Endothelial cell of umbilical vein (primary cell): ENCODE measurements around the gene IGSF22.

ENCODE experiments used
- CTCF ChIP-seq, 2 donors: IDR thresholded peaks; 1 replicate in 1 of 2; 2 replicates in 1 of 2; pipeline ENCODE4 v1.5.1; 2011; ENCODE audit warnings: low read length in 2 of 2, mild to moderate bottlenecking in 2 of 2, moderate library complexity in 2 of 2, control low read depth in 1 of 2, inconsistent platforms in 1 of 2, low read depth in 1 of 2; ENCODE audit not compliant: insufficient read depth in 1 of 2; ENCODE audit errors: extremely low read depth in 1 of 2
- EZH2 ChIP-seq: IDR thresholded peaks from 2 replicates; pipeline ENCODE4 v1.6.1; 2012; ENCODE audit warnings: borderline replicate concordance, low read depth, mild to moderate bottlenecking, moderate library complexity, low read length, inconsistent platforms; ENCODE audit not compliant: severe bottlenecking
- POLR2A ChIP-seq: IDR thresholded peaks from 2 replicates; pipeline ENCODE4 v1.6.1; 2012; ENCODE audit warnings: low read depth, mild to moderate bottlenecking, control low read depth, low read length
- POLR2AphosphoS5 ChIP-seq: IDR thresholded peaks from 2 replicates; pipeline ENCODE4 v1.6.1; 2012; ENCODE audit warnings: low read depth, mild to moderate bottlenecking, control low read depth, low read length, moderate library complexity; ENCODE audit not compliant: insufficient read depth
- TF ChIP-seq, protein P1 (sequence below): IDR thresholded peaks from 2 replicates; pipeline ENCODE4 v1.6.1; 2011; ENCODE audit not compliant: insufficient read depth, insufficient read length

DNA sequence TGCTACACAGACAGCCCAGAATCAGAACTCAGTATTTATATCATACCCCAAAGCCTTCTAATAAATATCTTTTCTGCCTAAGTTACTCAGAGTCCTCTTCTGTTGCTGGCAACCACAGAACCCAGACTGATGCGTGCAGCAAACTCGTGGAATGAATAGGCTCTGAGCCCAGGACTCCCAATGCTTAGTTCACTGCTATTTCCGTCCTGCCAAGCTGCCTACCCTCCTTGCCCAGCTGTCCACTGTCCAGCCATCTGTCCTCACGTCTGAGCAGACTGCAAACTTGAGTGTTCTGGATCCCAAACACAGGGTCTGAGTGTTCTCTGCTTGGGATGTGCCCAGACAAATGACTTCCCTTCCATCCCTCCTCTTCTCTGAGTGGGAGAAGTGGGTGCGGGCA is 46.2 kb upstream of the IGSF22 start:
- no peak for TF ChIP-seq POLR2A
- no peak for TF ChIP-seq CTCF (IDR thresholded peaks at IDR 0.05; ENCODE audit: extremely low read depth in 1 of 2, insufficient read depth in 1 of 2, low read depth in 1 of 2, low read length in 2 of 2)
- TF ChIP-seq EZH2: no peak
- TF ChIP-seq, protein P1, sequence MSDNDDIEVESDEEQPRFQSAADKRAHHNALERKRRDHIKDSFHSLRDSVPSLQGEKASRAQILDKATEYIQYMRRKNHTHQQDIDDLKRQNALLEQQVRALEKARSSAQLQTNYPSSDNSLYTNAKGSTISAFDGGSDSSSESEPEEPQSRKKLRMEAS: no peak
- no peak for TF ChIP-seq POLR2AphosphoS5
